Suprapubic skin (tissue), 4 donors: ENCODE data around the gene PRAMEF5.
"Not testable (repeated sequence)": the region's sequence is repeated elsewhere in the genome, so short reads cannot be mapped to it uniquely, and the experiment has no call there.

Source experiments
- POLR2A ChIP-seq, 2 donors: fragments of 450-650 bp; IDR thresholded peaks; one replicate each; pipeline ENCODE4 v1.6.1; 2017; ENCODE audit warnings: antibody characterized with exemption in 2 of 2, mild to moderate bottlenecking in 2 of 2, moderate library complexity in 2 of 2
- POLR2AphosphoS5 ChIP-seq, 3 donors: sonication (generic); formaldehyde crosslinking; IDR thresholded peaks; one replicate each; pipeline ENCODE4 v1.6.1; 2017; ENCODE audit warnings: antibody characterized with exemption in 3 of 3
- TF ChIP-seq, protein P1 (sequence below), 2 donors: fragments of 200-600 bp in 1 of 2; fragments of 450-650 bp in 1 of 2; sonication (generic) in 1 of 2; IDR thresholded peaks; one replicate each; pipeline ENCODE4 v1.5.1; 2016 to 2019; ENCODE audit warnings: antibody characterized with exemption in 2 of 2, mild to moderate bottlenecking in 1 of 2, moderate library complexity in 1 of 2

- TF ChIP-seq, protein P1, sequence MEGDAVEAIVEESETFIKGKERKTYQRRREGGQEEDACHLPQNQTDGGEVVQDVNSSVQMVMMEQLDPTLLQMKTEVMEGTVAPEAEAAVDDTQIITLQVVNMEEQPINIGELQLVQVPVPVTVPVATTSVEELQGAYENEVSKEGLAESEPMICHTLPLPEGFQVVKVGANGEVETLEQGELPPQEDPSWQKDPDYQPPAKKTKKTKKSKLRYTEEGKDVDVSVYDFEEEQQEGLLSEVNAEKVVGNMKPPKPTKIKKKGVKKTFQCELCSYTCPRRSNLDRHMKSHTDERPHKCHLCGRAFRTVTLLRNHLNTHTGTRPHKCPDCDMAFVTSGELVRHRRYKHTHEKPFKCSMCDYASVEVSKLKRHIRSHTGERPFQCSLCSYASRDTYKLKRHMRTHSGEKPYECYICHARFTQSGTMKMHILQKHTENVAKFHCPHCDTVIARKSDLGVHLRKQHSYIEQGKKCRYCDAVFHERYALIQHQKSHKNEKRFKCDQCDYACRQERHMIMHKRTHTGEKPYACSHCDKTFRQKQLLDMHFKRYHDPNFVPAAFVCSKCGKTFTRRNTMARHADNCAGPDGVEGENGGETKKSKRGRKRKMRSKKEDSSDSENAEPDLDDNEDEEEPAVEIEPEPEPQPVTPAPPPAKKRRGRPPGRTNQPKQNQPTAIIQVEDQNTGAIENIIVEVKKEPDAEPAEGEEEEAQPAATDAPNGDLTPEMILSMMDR (IDR thresholded peaks at IDR 0.05) = not testable (repeated sequence)
- TF ChIP-seq POLR2A, POLR2AphosphoS5 (IDR thresholded peaks at IDR 0.05): not testable (repeated sequence)
Measured at GRCh38 chr1:13219203-13219602, 34.8 kb upstream of the PRAMEF5 start.
